HEK293 (cell line): ENCODE results near the gene IGFBP2.

ENCODE experiments used
- GLI4 ChIP-seq: fragments of 450-650 bp; formaldehyde crosslinking; IDR thresholded peaks from 2 replicates; pipeline ENCODE4 v1.5.1; 2016; ENCODE audit warnings: missing biosample characterization, missing genetic modification characterization
- YY1 ChIP-seq: fragments of 450-650 bp; formaldehyde crosslinking; IDR thresholded peaks from 2 replicates; pipeline ENCODE4 v1.5.1; 2018; ENCODE audit warnings: missing biosample characterization, missing genetic modification characterization
- ZNF10 ChIP-seq: fragments of 450-650 bp; formaldehyde crosslinking; IDR thresholded peaks from 2 replicates; pipeline ENCODE4 v1.5.1; 2017; ENCODE audit warnings: missing biosample characterization, missing genetic modification characterization
- ZNF274 ChIP-seq, 2 experiments: fragments of 200-500 bp in 1 of 2; fragments of 450-650 bp in 1 of 2; sonication (Bioruptor generic) in 1 of 2; formaldehyde crosslinking in 1 of 2; IDR thresholded peaks; 2 replicates each; pipeline versions ENCODE4 v1.5.1 to v1.6.1; 2014 to 2016; ENCODE audit warnings: borderline replicate concordance in 1 of 2, inconsistent platforms in 1 of 2, low read length in 1 of 2, missing biosample characterization in 1 of 2, missing genetic modification characterization in 1 of 2
- ZSCAN16 ChIP-seq: fragments of 450-650 bp; formaldehyde crosslinking; IDR thresholded peaks from 2 replicates; pipeline ENCODE4 v1.5.1; 2016; ENCODE audit warnings: missing biosample characterization, missing genetic modification characterization
- TF ChIP-seq, protein P1 (sequence below): fragments of 450-650 bp; formaldehyde crosslinking; IDR thresholded peaks from 2 replicates; pipeline ENCODE4 v1.5.1; 2016; ENCODE audit warnings: missing biosample characterization, missing genetic modification characterization

- no peak for TF ChIP-seq YY1
- TF ChIP-seq ZSCAN16 (tag by site-specific recombination) = no peak
- TF ChIP-seq ZNF10 (tag by site-specific recombination) = no peak
- TF ChIP-seq, protein P1, sequence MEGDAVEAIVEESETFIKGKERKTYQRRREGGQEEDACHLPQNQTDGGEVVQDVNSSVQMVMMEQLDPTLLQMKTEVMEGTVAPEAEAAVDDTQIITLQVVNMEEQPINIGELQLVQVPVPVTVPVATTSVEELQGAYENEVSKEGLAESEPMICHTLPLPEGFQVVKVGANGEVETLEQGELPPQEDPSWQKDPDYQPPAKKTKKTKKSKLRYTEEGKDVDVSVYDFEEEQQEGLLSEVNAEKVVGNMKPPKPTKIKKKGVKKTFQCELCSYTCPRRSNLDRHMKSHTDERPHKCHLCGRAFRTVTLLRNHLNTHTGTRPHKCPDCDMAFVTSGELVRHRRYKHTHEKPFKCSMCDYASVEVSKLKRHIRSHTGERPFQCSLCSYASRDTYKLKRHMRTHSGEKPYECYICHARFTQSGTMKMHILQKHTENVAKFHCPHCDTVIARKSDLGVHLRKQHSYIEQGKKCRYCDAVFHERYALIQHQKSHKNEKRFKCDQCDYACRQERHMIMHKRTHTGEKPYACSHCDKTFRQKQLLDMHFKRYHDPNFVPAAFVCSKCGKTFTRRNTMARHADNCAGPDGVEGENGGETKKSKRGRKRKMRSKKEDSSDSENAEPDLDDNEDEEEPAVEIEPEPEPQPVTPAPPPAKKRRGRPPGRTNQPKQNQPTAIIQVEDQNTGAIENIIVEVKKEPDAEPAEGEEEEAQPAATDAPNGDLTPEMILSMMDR = no peak
- no peak for TF ChIP-seq GLI4 (tag by site-specific recombination)
- no peak for TF ChIP-seq ZNF274 (IDR thresholded peaks at IDR 0.05; ENCODE audit: low read length)
- TF ChIP-seq ZNF274 (tag by site-specific recombination; IDR thresholded peaks at IDR 0.05; ENCODE audit: borderline replicate concordance) = no peak
These were observed 37.3 kb downstream of the IGFBP2 start for GRCh38 chr2:216670266-216671080.
